Brain microvascular endothelial cell (primary cell): ENCODE measurements around the gene IL17A.

Source experiments
- DNase-seq: peaks from one replicate; pipeline ENCODE4 v3.0.0-alpha.2; 2020
- H3K27ac ChIP-seq: fragments of 250-450 bp; sonication (Bioruptor Pico); 2 replicates; pipeline ENCODE4 v1.5.1; 2020; ENCODE audit warnings: mild to moderate bottlenecking, moderate library complexity
- H3K27me3 ChIP-seq: fragments of 250-450 bp; sonication (Bioruptor Pico); replicated peaks from 2 replicates; pipeline ENCODE4 v1.5.1; 2020; ENCODE audit warnings: mild to moderate bottlenecking
- H3K36me3 ChIP-seq: fragments of 250-450 bp; sonication (Bioruptor Pico); replicated peaks from 2 replicates; pipeline ENCODE4 v1.5.1; 2020; ENCODE audit warnings: mild to moderate bottlenecking
- H3K4me3 ChIP-seq: 2 replicates; pipeline ENCODE4 v1.5.1; 2011; ENCODE audit warnings: low read depth, mild to moderate bottlenecking, control low read depth, low read length, moderate library complexity
- in situ Hi-C: cut with HindIII; loops from 2 replicates; pipeline ENCODE4 v1.10.0; 2017; ENCODE audit warnings: low sequenced_read_pairs, low pct_ligation_motif_present
- TF ChIP-seq, protein P1 (sequence below): IDR thresholded peaks from 2 replicates; pipeline ENCODE4 v1.5.1; 2011; ENCODE audit warnings: low read depth, mild to moderate bottlenecking, moderate library complexity, low read length, control low read depth, inconsistent platforms; ENCODE audit errors: missing control alignments

IL17A gene

DNA sequence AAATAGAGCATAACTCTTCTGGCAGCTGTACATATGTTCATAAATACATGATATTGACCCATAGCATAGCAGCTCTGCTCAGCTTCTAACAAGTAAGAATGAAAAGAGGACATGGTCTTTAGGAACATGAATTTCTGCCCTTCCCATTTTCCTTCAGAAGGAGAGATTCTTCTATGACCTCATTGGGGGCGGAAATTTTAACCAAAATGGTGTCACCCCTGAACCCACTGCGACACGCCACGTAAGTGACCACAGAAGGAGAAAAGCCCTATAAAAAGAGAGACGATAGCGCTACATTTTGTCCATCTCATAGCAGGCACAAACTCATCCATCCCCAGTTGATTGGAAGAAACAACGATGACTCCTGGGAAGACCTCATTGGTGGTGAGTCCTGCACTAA lies at the start of gene IL17A:
Gene IL17A, plus strand, starts transcription at position 301 of the 400 bp plus-strand sequence. Its CDS starts 57 bp downstream, at position 358.
- in situ Hi-C loops, result no loop called here
- Histone ChIP-seq H3K27ac (no peak within 1 kb of the TSS), H3K4me3 (no peak within 1 kb of the TSS), H3K27me3 (no peaks in the 10 kb centered on the region), H3K36me3 (no peaks in the 10 kb centered on the region)
- TF ChIP-seq, protein P1, sequence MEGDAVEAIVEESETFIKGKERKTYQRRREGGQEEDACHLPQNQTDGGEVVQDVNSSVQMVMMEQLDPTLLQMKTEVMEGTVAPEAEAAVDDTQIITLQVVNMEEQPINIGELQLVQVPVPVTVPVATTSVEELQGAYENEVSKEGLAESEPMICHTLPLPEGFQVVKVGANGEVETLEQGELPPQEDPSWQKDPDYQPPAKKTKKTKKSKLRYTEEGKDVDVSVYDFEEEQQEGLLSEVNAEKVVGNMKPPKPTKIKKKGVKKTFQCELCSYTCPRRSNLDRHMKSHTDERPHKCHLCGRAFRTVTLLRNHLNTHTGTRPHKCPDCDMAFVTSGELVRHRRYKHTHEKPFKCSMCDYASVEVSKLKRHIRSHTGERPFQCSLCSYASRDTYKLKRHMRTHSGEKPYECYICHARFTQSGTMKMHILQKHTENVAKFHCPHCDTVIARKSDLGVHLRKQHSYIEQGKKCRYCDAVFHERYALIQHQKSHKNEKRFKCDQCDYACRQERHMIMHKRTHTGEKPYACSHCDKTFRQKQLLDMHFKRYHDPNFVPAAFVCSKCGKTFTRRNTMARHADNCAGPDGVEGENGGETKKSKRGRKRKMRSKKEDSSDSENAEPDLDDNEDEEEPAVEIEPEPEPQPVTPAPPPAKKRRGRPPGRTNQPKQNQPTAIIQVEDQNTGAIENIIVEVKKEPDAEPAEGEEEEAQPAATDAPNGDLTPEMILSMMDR, result no peak
- DNase-seq, result no peak

DNA sequence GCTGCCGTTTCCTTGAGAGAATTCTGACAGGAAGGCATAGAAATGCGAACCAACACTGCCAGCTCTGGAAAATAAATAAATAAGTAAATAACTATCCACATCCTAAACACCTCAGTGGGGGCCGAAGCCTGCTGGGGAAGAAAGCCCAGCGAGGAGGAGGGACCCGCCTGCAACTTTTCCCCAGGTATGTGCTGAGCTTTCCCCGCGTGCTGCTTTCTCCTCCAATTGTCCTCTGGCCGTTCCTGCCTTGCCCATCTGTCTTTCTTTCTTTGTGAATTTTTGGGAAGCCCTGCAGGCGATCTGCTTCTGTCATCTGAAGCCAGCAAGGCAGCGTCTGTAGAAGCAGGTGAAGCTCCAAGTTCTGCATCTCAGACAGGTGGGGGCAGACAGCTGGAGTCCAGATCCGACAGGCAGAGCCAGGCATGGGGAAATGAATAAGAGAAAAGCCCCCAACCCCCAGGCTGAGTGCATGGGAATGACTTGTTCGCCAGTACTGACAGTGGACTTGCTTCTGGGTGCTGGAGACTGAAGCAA lies 49.2 kb upstream of the IL17A start:
- no peak for DNase-seq
- H3K36me3 ChIP-seq, result no peaks in the 10 kb centered on the region
- H3K27me3 ChIP-seq, result no peaks in the 10 kb centered on the region
- in situ Hi-C loops, result no loop called here
- TF ChIP-seq, protein P1, result no peak
- no peak overlapping the region for H3K27ac ChIP-seq
- H3K4me3 ChIP-seq, result no peak overlapping the region

DNA sequence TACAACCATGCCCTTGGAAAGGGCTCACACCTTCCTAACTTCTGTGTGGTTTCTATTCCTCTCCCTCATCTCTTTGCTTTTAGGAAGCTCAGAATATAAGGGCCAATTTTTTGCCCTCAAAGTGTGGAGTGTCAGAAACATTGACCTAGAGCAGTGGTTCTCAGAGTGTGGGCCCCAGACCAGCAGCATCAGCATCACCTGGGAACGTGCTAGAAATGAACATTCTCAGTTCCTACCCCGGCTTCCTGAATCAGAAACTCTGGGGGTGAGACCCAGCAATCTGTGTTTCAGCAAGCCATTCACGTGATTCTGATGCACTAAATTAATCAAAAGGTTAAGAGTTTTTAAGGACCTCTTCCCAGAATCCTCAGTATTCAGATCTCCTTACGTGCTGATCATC lies 47.9 kb upstream of the IL17A start:
- in situ Hi-C loops, result no loop called here
- H3K4me3 ChIP-seq, result no peak overlapping the region

DNA sequence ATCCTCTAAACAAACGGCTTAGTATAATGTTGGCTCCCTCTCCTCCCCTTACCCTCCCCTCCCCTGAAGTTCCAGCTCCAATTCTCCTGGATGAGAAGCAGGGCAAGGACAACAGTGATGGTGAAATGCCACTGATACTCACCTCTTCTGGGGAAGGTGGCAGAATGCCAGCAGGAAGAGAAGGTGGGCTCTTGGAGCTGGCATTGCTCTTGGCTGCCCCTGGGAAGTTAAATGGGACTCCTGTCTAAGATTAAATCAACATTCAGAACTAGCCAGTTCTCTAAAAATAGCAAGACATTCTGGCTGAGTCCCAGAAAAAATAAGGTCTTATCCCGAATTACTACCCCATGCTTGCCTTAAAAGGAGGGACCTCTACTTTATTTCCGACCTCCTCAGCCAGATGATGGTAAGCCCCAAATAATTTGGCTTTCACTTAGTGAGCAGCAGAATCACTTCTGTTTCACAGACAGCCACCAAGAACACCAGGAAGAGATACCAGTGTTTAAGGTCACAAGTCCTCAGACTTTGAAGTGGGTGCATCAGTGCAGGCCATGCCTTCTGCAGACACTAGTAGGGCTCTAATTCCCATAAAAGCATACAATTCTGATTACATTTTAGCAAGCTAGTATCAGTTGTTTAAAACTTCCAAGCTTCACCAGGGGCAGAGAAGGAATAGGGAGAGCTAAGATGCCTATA lies 46.0 kb upstream of the IL17A start:
- Histone ChIP-seq H3K27me3 (no peaks in the 10 kb centered on the region), H3K36me3 (no peaks in the 10 kb centered on the region), H3K4me3 (no peak overlapping the region), H3K27ac (no peak overlapping the region)
- in situ Hi-C loops, result no loop called here
- no peak for DNase-seq
- TF ChIP-seq, protein P1, result no peak

More for the DNA sequence above, 47.9 kb upstream of the IL17A start:
- Histone ChIP-seq H3K27ac (no peak overlapping the region), H3K36me3 (no peaks in the 10 kb centered on the region), H3K27me3 (no peaks in the 10 kb centered on the region)
- TF ChIP-seq, protein P1, result no peak
- no peak for DNase-seq

DNA sequence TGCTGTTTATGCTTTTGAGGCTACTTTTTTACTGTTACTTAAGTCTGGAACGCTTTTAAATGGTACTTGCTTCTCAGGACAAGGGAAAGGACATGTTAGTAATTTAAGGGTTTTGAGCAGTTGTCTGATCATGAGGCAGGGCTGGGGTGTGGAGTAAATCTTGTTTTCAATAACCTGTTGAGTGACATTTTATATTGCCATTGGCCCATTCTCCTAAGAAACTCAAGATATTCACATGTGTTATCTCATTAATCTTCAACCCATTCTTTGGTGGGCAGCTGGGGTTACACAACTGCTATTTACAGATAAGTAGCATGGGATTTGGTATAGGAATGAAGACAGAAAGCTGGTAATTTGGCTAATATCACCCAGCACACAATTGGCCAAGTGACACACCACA lies 44.6 kb upstream of the IL17A start:
- in situ Hi-C loops, result no loop called here
- no peaks in the 10 kb centered on the region for H3K36me3 ChIP-seq
- H3K27me3 ChIP-seq, result no peaks in the 10 kb centered on the region
- TF ChIP-seq, protein P1, result no peak
- no peak overlapping the region for H3K4me3 ChIP-seq
- H3K27ac ChIP-seq, result no peak overlapping the region
- no peak for DNase-seq
